ENCODE measurements around the gene ODC1. TPM values are rescaled to one million over a fixed set of nuclear protein-coding genes. Genes with fewer than 3 reads are reported as not detected.

Gene ODC1
- polyA plus RNA-seq, 2 donors: 5.1 to 19.4 TPM

GRCh38 chr2:10473121-10473756 is 25.1 kb upstream of the ODC1 start:
- Histone ChIP-seq H3K27me3 (ENCODE audit: control insufficient read depth in 1 of 2, insufficient read depth in 2 of 2, low read length in 2 of 2) (no peaks in the 10 kb centered on the region), H3K36me3 (ENCODE audit: control insufficient read depth in 2 of 2, insufficient read depth in 2 of 2, low read length in 1 of 2) (no peaks in the 10 kb centered on the region), H3K4me3 (ENCODE audit: low read depth in 1 of 2, low read length in 2 of 2) (no peak overlapping the region), H3K9me3 (ENCODE audit: control insufficient read depth in 2 of 2, insufficient read depth in 1 of 2, low read depth in 1 of 2, low read length in 1 of 2) (no peaks in the 10 kb centered on the region), H3K4me1 (ENCODE audit: control insufficient read depth in 2 of 2, insufficient read depth in 2 of 2, low read length in 1 of 2) (no peaks in the 10 kb centered on the region), H3K27ac (ENCODE audit: low read depth in 2 of 2, low read length in 1 of 2) (no peak overlapping the region)
- WGBS, 2 donors: 76 to 81% methylated on average over 5 of the region's 5 CpGs

GRCh38 chr2:10471955-10472354 is 23.8 kb upstream of the ODC1 start:
- 83 to 93% methylated on average over 2 of the region's 2 CpGs for WGBS, 2 donors
- Histone ChIP-seq H3K9me3 (ENCODE audit: control insufficient read depth in 2 of 2, insufficient read depth in 1 of 2, low read depth in 1 of 2, low read length in 1 of 2) (no peaks in the 10 kb centered on the region), H3K4me3 (ENCODE audit: low read depth in 1 of 2, low read length in 2 of 2) (no peak overlapping the region), H3K27ac (ENCODE audit: low read depth in 2 of 2, low read length in 1 of 2) (no peak overlapping the region), H3K27me3 (ENCODE audit: control insufficient read depth in 1 of 2, insufficient read depth in 2 of 2, low read length in 2 of 2) (no peaks in the 10 kb centered on the region), H3K36me3 (ENCODE audit: control insufficient read depth in 2 of 2, insufficient read depth in 2 of 2, low read length in 1 of 2) (no peaks in the 10 kb centered on the region), H3K4me1 (ENCODE audit: control insufficient read depth in 2 of 2, insufficient read depth in 2 of 2, low read length in 1 of 2) (no peaks in the 10 kb centered on the region)

- H3K9me3 ChIP-seq (ENCODE audit: control insufficient read depth in 2 of 2, insufficient read depth in 1 of 2, low read depth in 1 of 2, low read length in 1 of 2): no peaks in the 10 kb centered on the region
- H3K36me3 ChIP-seq (ENCODE audit: control insufficient read depth in 2 of 2, insufficient read depth in 2 of 2, low read length in 1 of 2): no peaks in the 10 kb centered on the region
- 76 to 79% methylated on average over 15 of the region's 15 CpGs for WGBS, 2 donors
- H3K4me1 ChIP-seq (ENCODE audit: control insufficient read depth in 2 of 2, insufficient read depth in 2 of 2, low read length in 1 of 2): no peaks in the 10 kb centered on the region
- H3K27ac ChIP-seq (ENCODE audit: low read depth in 2 of 2, low read length in 1 of 2): no peak overlapping the region
- H3K27me3 ChIP-seq (ENCODE audit: control insufficient read depth in 1 of 2, insufficient read depth in 2 of 2, low read length in 2 of 2): no peaks in the 10 kb centered on the region
- H3K4me3 ChIP-seq (ENCODE audit: low read depth in 1 of 2, low read length in 2 of 2): no peak overlapping the region
Measured at GRCh38 chr2:10471046-10471571, 23.0 kb upstream of the ODC1 start.

- no peak overlapping the region for H3K27ac ChIP-seq (ENCODE audit: low read depth in 2 of 2, low read length in 1 of 2)
- H3K4me3 ChIP-seq (ENCODE audit: low read depth in 1 of 2, low read length in 2 of 2): no peak overlapping the region
- no peaks in the 10 kb centered on the region for H3K27me3 ChIP-seq (ENCODE audit: control insufficient read depth in 1 of 2, insufficient read depth in 2 of 2, low read length in 2 of 2)
- no peaks in the 10 kb centered on the region for H3K36me3 ChIP-seq (ENCODE audit: control insufficient read depth in 2 of 2, insufficient read depth in 2 of 2, low read length in 1 of 2)
- no peaks in the 10 kb centered on the region for H3K9me3 ChIP-seq (ENCODE audit: control insufficient read depth in 2 of 2, insufficient read depth in 1 of 2, low read depth in 1 of 2, low read length in 1 of 2)
- 81 to 84% methylated on average over 12 of the region's 12 CpGs for WGBS, 2 donors
- no peaks in the 10 kb centered on the region for H3K4me1 ChIP-seq (ENCODE audit: control insufficient read depth in 2 of 2, insufficient read depth in 2 of 2, low read length in 1 of 2)
Measured at GRCh38 chr2:10469955-10470608, 22.0 kb upstream of the ODC1 start.

- H3K27me3 ChIP-seq (ENCODE audit: control insufficient read depth in 1 of 2, insufficient read depth in 2 of 2, low read length in 2 of 2): no peaks in the 10 kb centered on the region
- WGBS, 2 donors: 92% methylated on average over 4 of the region's 4 CpGs
Measured at GRCh38 chr2:10469301-10469700, 21.2 kb upstream of the ODC1 start.

GRCh38 chr2:10467401-10467800 is 19.3 kb upstream of the ODC1 start:
- Histone ChIP-seq H3K4me1 (ENCODE audit: control insufficient read depth in 2 of 2, insufficient read depth in 2 of 2, low read length in 1 of 2) (no peaks in the 10 kb centered on the region), H3K36me3 (ENCODE audit: control insufficient read depth in 2 of 2, insufficient read depth in 2 of 2, low read length in 1 of 2) (no peaks in the 10 kb centered on the region), H3K27ac (ENCODE audit: low read depth in 2 of 2, low read length in 1 of 2) (no peak overlapping the region), H3K27me3 (ENCODE audit: control insufficient read depth in 1 of 2, insufficient read depth in 2 of 2, low read length in 2 of 2) (no peaks in the 10 kb centered on the region), H3K4me3 (ENCODE audit: low read depth in 1 of 2, low read length in 2 of 2) (no peak overlapping the region), H3K9me3 (ENCODE audit: control insufficient read depth in 2 of 2, insufficient read depth in 1 of 2, low read depth in 1 of 2, low read length in 1 of 2) (no peaks in the 10 kb centered on the region)
- 88 to 90% methylated on average over 14 to 15 of the region's 15 CpGs for WGBS, 2 donors

More at GRCh38 chr2:10469301-10469700, 21.2 kb upstream of the ODC1 start:
- Histone ChIP-seq H3K27ac (ENCODE audit: low read depth in 2 of 2, low read length in 1 of 2) (no peak overlapping the region), H3K4me3 (ENCODE audit: low read depth in 1 of 2, low read length in 2 of 2) (no peak overlapping the region), H3K9me3 (ENCODE audit: control insufficient read depth in 2 of 2, insufficient read depth in 1 of 2, low read depth in 1 of 2, low read length in 1 of 2) (no peaks in the 10 kb centered on the region), H3K36me3 (ENCODE audit: control insufficient read depth in 2 of 2, insufficient read depth in 2 of 2, low read length in 1 of 2) (no peaks in the 10 kb centered on the region), H3K4me1 (ENCODE audit: control insufficient read depth in 2 of 2, insufficient read depth in 2 of 2, low read length in 1 of 2) (no peaks in the 10 kb centered on the region)

GRCh38 chr2:10466801-10467200 is 18.7 kb upstream of the ODC1 start:
- 86 to 88% methylated on average over 11 of the region's 11 CpGs for WGBS, 2 donors
- Histone ChIP-seq H3K4me1 (ENCODE audit: control insufficient read depth in 2 of 2, insufficient read depth in 2 of 2, low read length in 1 of 2) (no peaks in the 10 kb centered on the region), H3K27me3 (ENCODE audit: control insufficient read depth in 1 of 2, insufficient read depth in 2 of 2, low read length in 2 of 2) (no peaks in the 10 kb centered on the region), H3K36me3 (ENCODE audit: control insufficient read depth in 2 of 2, insufficient read depth in 2 of 2, low read length in 1 of 2) (no peaks in the 10 kb centered on the region), H3K27ac (ENCODE audit: low read depth in 2 of 2, low read length in 1 of 2) (no peak overlapping the region), H3K9me3 (ENCODE audit: control insufficient read depth in 2 of 2, insufficient read depth in 1 of 2, low read depth in 1 of 2, low read length in 1 of 2) (no peaks in the 10 kb centered on the region), H3K4me3 (ENCODE audit: low read depth in 1 of 2, low read length in 2 of 2) (no peak overlapping the region)

- WGBS, 2 donors: 57 to 58% methylated on average over 5 of the region's 5 CpGs
- no peak overlapping the region for H3K27ac ChIP-seq (ENCODE audit: low read depth in 2 of 2, low read length in 1 of 2)
- no peaks in the 10 kb centered on the region for H3K9me3 ChIP-seq (ENCODE audit: control insufficient read depth in 2 of 2, insufficient read depth in 1 of 2, low read depth in 1 of 2, low read length in 1 of 2)
- no peaks in the 10 kb centered on the region for H3K4me1 ChIP-seq (ENCODE audit: control insufficient read depth in 2 of 2, insufficient read depth in 2 of 2, low read length in 1 of 2)
- no peak overlapping the region for H3K4me3 ChIP-seq (ENCODE audit: low read depth in 1 of 2, low read length in 2 of 2)
- H3K27me3 ChIP-seq (ENCODE audit: control insufficient read depth in 1 of 2, insufficient read depth in 2 of 2, low read length in 2 of 2): no peaks in the 10 kb centered on the region
- no peaks in the 10 kb centered on the region for H3K36me3 ChIP-seq (ENCODE audit: control insufficient read depth in 2 of 2, insufficient read depth in 2 of 2, low read length in 1 of 2)
Measured at GRCh38 chr2:10465910-10466309, 17.8 kb upstream of the ODC1 start.

GRCh38 chr2:10462178-10463083 is 14.3 kb upstream of the ODC1 start:
- Histone ChIP-seq H3K4me1 (ENCODE audit: control insufficient read depth in 2 of 2, insufficient read depth in 2 of 2, low read length in 1 of 2) (peaks cover 0 to 2% of the 10 kb centered on the region in 2 donors), H3K27me3 (ENCODE audit: control insufficient read depth in 1 of 2, insufficient read depth in 2 of 2, low read length in 2 of 2) (no peaks in the 10 kb centered on the region), H3K9me3 (ENCODE audit: control insufficient read depth in 2 of 2, insufficient read depth in 1 of 2, low read depth in 1 of 2, low read length in 1 of 2) (no peaks in the 10 kb centered on the region), H3K27ac (ENCODE audit: low read depth in 2 of 2, low read length in 1 of 2) (no peak overlapping the region), H3K36me3 (ENCODE audit: control insufficient read depth in 2 of 2, insufficient read depth in 2 of 2, low read length in 1 of 2) (no peaks in the 10 kb centered on the region), H3K4me3 (ENCODE audit: low read depth in 1 of 2, low read length in 2 of 2) (no peak overlapping the region)
- 65 to 70% methylated on average over 15 of the region's 15 CpGs for WGBS, 2 donors

Measured in esophagus (tissue), 2 donors.